AG09309 (cell line): ENCODE measurements around the gene LHFPL3.

Experiments
- DNase-seq: peaks from one replicate; pipeline ENCODE4 v3.0.0-alpha.2; 2010; ENCODE audit warnings: low read depth
- H3K4me3 ChIP-seq: 2 replicates; pipeline ENCODE4 v1.5.1; 2011; ENCODE audit warnings: mild to moderate bottlenecking, low read depth, low read length, moderate library complexity; ENCODE audit not compliant: control insufficient read depth
- CTCF ChIP-seq: IDR thresholded peaks from 2 replicates; pipeline ENCODE4 v1.5.1; 2011; ENCODE audit warnings: mild to moderate bottlenecking, low read depth, low read length, inconsistent platforms; ENCODE audit not compliant: insufficient read depth, control insufficient read depth; ENCODE audit errors: missing control alignments

Gene LHFPL3

GRCh38 chr7:104723001-104723400 lies 394.6 kb downstream of the LHFPL3 start:
- TF ChIP-seq CTCF: no peak
- DNase-seq: no peak
- no peak overlapping the region for H3K4me3 ChIP-seq

GRCh38 chr7:104758504-104758903 lies 430.1 kb downstream of the LHFPL3 start:
- H3K4me3 ChIP-seq: no peak overlapping the region
- no peak for TF ChIP-seq CTCF
- DNase-seq: no peak

GRCh38 chr7:104761892-104762291 lies 433.5 kb downstream of the LHFPL3 start:
- DNase-seq: no peak
- no peak for TF ChIP-seq CTCF
- H3K4me3 ChIP-seq: no peak overlapping the region

- DNase-seq: no peak
- no peak for TF ChIP-seq CTCF
- no peak overlapping the region for H3K4me3 ChIP-seq
Observed at GRCh38 chr7:104767113-104767512, 438.7 kb downstream of the LHFPL3 start.

GRCh38 chr7:104767826-104768536 lies 439.6 kb downstream of the LHFPL3 start:
- no peak for DNase-seq
- TF ChIP-seq CTCF: no peak
- no peak overlapping the region for H3K4me3 ChIP-seq

- no peak overlapping the region for H3K4me3 ChIP-seq
- DNase-seq: no peak
- no peak for TF ChIP-seq CTCF
Observed at GRCh38 chr7:104772405-104773345, 444.3 kb downstream of the LHFPL3 start.
